ENCODE results near the gene NHLRC2.

DNA sequence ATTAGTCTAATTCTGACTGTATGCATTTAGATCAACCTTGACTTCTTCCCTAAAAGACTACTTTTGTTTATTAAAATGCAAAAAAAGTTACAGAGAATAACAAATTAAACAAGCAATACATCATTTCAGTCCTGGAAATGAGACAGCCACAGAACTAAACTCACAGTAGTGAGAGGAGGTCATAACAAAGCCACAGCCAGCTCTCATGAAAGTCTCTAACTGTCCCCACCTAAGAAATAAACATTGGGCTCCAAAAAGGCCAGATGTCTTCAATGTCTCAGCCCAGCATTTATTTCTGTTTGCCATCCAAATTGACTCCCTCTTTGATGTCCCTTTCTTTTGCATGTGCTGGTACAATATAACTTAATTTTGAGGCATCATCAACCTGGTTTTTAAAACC lies 74.4 kb downstream of the NHLRC2 start:
- TF ChIP-seq, protein P1, sequence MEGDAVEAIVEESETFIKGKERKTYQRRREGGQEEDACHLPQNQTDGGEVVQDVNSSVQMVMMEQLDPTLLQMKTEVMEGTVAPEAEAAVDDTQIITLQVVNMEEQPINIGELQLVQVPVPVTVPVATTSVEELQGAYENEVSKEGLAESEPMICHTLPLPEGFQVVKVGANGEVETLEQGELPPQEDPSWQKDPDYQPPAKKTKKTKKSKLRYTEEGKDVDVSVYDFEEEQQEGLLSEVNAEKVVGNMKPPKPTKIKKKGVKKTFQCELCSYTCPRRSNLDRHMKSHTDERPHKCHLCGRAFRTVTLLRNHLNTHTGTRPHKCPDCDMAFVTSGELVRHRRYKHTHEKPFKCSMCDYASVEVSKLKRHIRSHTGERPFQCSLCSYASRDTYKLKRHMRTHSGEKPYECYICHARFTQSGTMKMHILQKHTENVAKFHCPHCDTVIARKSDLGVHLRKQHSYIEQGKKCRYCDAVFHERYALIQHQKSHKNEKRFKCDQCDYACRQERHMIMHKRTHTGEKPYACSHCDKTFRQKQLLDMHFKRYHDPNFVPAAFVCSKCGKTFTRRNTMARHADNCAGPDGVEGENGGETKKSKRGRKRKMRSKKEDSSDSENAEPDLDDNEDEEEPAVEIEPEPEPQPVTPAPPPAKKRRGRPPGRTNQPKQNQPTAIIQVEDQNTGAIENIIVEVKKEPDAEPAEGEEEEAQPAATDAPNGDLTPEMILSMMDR (IDR thresholded peaks at IDR 0.05) = no peak
- no peak for TF ChIP-seq POLR2A (IDR thresholded peaks at IDR 0.05)

All from thyroid gland (tissue), 4 donors.